VCaP (cell line): ENCODE data around the gene RNF168.
"Not testable (repeated sequence)": the region's sequence is repeated elsewhere in the genome, so short reads cannot be mapped to it uniquely, and the experiment has no call there.

Source experiments
- H3K27ac ChIP-seq: fragments of 450-650 bp; 2 replicates; pipeline ENCODE4 v1.5.1; 2017
- TF ChIP-seq, protein P1 (sequence below): fragments of 450-650 bp; conservative IDR thresholded peaks from 2 replicates; pipeline ENCODE4 v1.5.1; 2017; ENCODE audit warnings: mild to moderate bottlenecking, moderate library complexity

Gene RNF168

DNA sequence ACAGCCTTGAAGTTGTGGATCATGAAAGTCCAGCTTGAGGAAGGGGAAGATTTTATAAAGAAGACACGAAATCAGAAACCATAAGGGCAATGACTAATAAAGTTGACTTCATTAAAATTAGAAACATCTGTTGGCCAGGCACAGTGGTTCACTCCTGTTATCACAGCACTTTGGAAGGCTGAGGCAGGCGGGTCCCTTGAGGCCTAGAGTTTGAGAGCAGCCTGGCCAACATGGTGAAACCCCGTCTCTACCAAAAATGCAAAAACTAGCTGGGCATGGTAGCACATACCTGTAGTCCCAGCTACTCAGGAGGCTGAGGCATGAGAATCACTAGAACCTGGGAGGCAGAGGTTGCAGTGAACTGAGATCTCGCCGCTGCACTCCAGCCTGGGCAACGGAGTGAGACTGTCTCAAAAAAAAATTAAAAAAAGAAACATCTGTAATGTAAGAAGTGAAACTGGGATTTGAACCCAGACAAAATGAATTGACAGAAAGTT, 63.5 kb downstream of the RNF168 start:
- TF ChIP-seq, protein P1, sequence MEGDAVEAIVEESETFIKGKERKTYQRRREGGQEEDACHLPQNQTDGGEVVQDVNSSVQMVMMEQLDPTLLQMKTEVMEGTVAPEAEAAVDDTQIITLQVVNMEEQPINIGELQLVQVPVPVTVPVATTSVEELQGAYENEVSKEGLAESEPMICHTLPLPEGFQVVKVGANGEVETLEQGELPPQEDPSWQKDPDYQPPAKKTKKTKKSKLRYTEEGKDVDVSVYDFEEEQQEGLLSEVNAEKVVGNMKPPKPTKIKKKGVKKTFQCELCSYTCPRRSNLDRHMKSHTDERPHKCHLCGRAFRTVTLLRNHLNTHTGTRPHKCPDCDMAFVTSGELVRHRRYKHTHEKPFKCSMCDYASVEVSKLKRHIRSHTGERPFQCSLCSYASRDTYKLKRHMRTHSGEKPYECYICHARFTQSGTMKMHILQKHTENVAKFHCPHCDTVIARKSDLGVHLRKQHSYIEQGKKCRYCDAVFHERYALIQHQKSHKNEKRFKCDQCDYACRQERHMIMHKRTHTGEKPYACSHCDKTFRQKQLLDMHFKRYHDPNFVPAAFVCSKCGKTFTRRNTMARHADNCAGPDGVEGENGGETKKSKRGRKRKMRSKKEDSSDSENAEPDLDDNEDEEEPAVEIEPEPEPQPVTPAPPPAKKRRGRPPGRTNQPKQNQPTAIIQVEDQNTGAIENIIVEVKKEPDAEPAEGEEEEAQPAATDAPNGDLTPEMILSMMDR: no peak
- H3K27ac ChIP-seq: no peak overlapping the region

DNA sequence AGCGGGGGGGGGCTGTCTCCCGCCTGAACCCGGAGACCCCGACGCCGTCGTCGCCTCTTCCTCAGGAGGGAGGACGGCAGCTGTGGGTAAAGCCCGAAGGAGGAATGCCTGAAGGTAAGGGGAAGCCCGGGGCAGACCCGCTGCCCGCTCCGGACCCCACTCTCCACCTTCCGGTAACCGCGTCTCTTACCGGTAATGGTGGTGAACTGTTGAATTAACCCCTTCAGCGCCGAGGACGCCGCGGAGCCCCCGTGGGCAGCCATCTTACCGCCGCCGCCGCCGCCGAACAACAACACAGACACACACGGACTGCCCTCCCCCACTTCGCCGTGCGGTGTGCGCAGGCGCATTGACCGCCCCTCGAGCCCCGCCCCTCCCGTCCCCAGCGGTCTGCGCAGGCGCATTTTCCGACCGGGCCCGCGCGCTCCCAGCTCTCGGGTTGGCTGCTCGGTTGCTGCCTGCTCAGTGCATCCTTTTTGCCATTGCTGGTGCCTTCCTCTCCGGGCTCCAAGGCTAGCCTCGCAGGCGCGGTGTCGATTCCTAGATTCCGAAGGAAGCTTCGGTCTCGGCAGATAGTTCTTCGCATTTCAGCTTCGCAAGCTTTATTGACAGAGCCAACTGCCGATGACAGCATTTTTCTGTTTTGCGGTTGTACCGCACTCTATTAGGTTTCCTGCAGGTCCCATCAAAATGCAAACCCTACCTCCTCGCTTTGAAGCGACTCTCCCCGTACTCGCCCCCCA, 71.3 kb downstream of the RNF168 start, which contains the start of gene UBXN7:
Gene UBXN7 (minus strand): TSS at position 291 of the 743 bp plus-strand sequence. CDS start 28 bp downstream, at position 263.
- TF ChIP-seq, protein P1: no peak

GRCh38 chr3:196431181-196432136, 72.1 kb downstream of the RNF168 start:
- TF ChIP-seq, protein P1: no peak
- peak overlapping the region; percentile 88 for H3K27ac ChIP-seq

More for the DNA sequence above, 71.3 kb downstream of the RNF168 start, which contains the start of gene UBXN7:
- H3K27ac ChIP-seq: peak within 1 kb of the TSS; percentile 88

- 0 out of 2 replicates have a peak overlapping the region, but pooled peaks have one; percentile 11 for H3K27ac ChIP-seq
- TF ChIP-seq, protein P1: no peak
Observed at GRCh38 chr3:196428041-196428440, 75.5 kb downstream of the RNF168 start.

DNA sequence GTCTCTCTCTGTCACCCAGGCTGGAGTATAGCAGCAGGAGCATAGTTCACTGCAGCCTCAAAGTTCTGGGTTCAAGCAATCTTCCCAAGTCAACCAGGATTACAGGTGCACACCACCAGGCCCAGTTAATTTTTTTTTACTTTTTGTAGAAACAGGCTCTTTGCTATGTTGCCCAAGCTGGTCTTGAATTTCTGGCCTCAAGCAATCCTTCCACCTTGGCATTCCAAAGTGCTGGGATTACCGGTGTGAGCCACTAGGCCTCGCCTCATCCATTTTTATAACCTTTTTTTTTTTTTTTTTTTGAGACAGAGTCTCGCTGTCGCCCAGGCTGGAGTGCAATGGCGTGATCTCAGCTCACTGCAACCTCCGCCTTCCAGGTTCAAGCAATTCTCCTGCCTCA, 79.1 kb downstream of the RNF168 start:
- H3K27ac ChIP-seq: not testable (repeated sequence)

GRCh38 chr3:196423044-196423781, 80.4 kb downstream of the RNF168 start:
- TF ChIP-seq, protein P1: no peak
- H3K27ac ChIP-seq: no peak overlapping the region

- not testable (repeated sequence) for H3K27ac ChIP-seq
Observed at GRCh38 chr3:196421668-196422067, 81.9 kb downstream of the RNF168 start.

GRCh38 chr3:196419386-196419785, 84.2 kb downstream of the RNF168 start:
- TF ChIP-seq, protein P1: no peak

More at GRCh38 chr3:196419386-196419785, 84.2 kb downstream of the RNF168 start:
- H3K27ac ChIP-seq: no peak overlapping the region
